Loucy (cell line): ENCODE data around the gene SPRR2G.
"Not testable (repeated sequence)": the region's sequence is repeated elsewhere in the genome, so short reads cannot be mapped to it uniquely, and the experiment has no call there.

ENCODE experiments used
- H2AFZ ChIP-seq: fragments of 200-600 bp; sonication (generic); 2 replicates; pipeline ENCODE4 v1.6.0; 2016; ENCODE audit warnings: antibody characterized with exemption, mild to moderate bottlenecking, low read length, moderate library complexity
- H3F3A ChIP-seq: fragments of 200-600 bp; 2 replicates; pipeline ENCODE4 v1.6.0; 2016; ENCODE audit warnings: antibody characterized with exemption, low read depth, mild to moderate bottlenecking
- H3K27me3 ChIP-seq: fragments of 200-600 bp; sonication (generic); 2 replicates; pipeline ENCODE4 v1.6.1; 2014; ENCODE audit warnings: low read length, mild to moderate bottlenecking; ENCODE audit not compliant: insufficient read depth, poor library complexity, severe bottlenecking
- H3K36me3 ChIP-seq: fragments of 200-600 bp; sonication (generic); 2 replicates; pipeline ENCODE4 v1.6.1; 2016; ENCODE audit warnings: low read length; ENCODE audit not compliant: insufficient read depth
- H3K4me1 ChIP-seq: fragments of 200-600 bp; sonication (generic); 2 replicates; pipeline ENCODE4 v1.5.1; 2014; ENCODE audit warnings: low read length, mild to moderate bottlenecking; ENCODE audit not compliant: insufficient read depth, poor library complexity, severe bottlenecking
- H3K4me2 ChIP-seq: fragments of 200-600 bp; sonication (generic); 2 replicates; pipeline ENCODE4 v1.6.0; 2014; ENCODE audit warnings: antibody characterized with exemption, low read length, low read depth, mild to moderate bottlenecking; ENCODE audit not compliant: poor library complexity, severe bottlenecking
- H3K4me3 ChIP-seq: fragments of 200-600 bp; sonication (generic); 2 replicates; pipeline ENCODE4 v1.5.1; 2014; ENCODE audit warnings: low read length, mild to moderate bottlenecking, mixed read lengths; ENCODE audit not compliant: poor library complexity, severe bottlenecking
- H3K79me2 ChIP-seq: fragments of 200-600 bp; sonication (generic); 2 replicates; pipeline ENCODE4 v1.6.1; 2014; ENCODE audit warnings: low read length; ENCODE audit not compliant: insufficient read depth
- H3K9ac ChIP-seq: fragments of 200-600 bp; sonication (generic); 2 replicates; pipeline ENCODE4 v1.6.0; 2014; ENCODE audit warnings: mild to moderate bottlenecking, low read depth, low read length, moderate library complexity; ENCODE audit not compliant: poor library complexity, severe bottlenecking
- H3K9me2 ChIP-seq: fragments of 200-600 bp; sonication (generic); replicated peaks from 2 replicates; pipeline ENCODE4 v1.6.1; 2016; ENCODE audit warnings: low read depth, low read length, mixed read lengths
- H3K9me3 ChIP-seq: fragments of 200-600 bp; sonication (generic); 2 replicates; pipeline ENCODE4 v1.6.1; 2014; ENCODE audit warnings: mild to moderate bottlenecking, antibody characterized with exemption, low read length, low read depth; ENCODE audit not compliant: insufficient read depth
- H4K20me1 ChIP-seq: fragments of 200-600 bp; sonication (generic); 2 replicates; pipeline ENCODE4 v1.6.0; 2014; ENCODE audit warnings: antibody characterized with exemption, low read length, mild to moderate bottlenecking; ENCODE audit not compliant: insufficient read depth, poor library complexity, severe bottlenecking
- CTCF ChIP-seq: fragments of 200-600 bp; sonication (generic); conservative IDR thresholded peaks from 2 replicates; pipeline ENCODE4 v1.5.1; 2014; ENCODE audit warnings: mild to moderate bottlenecking, antibody characterized with exemption, low read length
- EZH2phosphoT487 ChIP-seq: fragments of 200-600 bp; IDR thresholded peaks from 2 replicates; pipeline ENCODE4 v1.6.1; 2018; ENCODE audit warnings: antibody characterized with exemption, mild to moderate bottlenecking, moderate library complexity, borderline replicate concordance

Gene SPRR2G

GRCh38 chr1:153125536-153125935 is 25.2 kb downstream of the SPRR2G start:
- no peak overlapping the region for H3K9ac ChIP-seq
- H3K36me3 ChIP-seq, result no peaks in the 10 kb centered on the region
- no peaks in the 10 kb centered on the region for H3K9me2 ChIP-seq
- no peaks in the 10 kb centered on the region for H3K4me1 ChIP-seq
- no peaks in the 10 kb centered on the region for H3K9me3 ChIP-seq
- H4K20me1 ChIP-seq, result no peaks in the 10 kb centered on the region
- H3K27me3 ChIP-seq, result no peaks in the 10 kb centered on the region
- H3K79me2 ChIP-seq, result no peaks in the 10 kb centered on the region
- TF ChIP-seq CTCF, result no peak
- no peak for TF ChIP-seq EZH2phosphoT487
- no peak overlapping the region for H3K4me2 ChIP-seq
- H2AFZ ChIP-seq, result no peak overlapping the region
- H3K4me3 ChIP-seq, result no peak overlapping the region
- no peaks in the 10 kb centered on the region for H3F3A ChIP-seq

DNA sequence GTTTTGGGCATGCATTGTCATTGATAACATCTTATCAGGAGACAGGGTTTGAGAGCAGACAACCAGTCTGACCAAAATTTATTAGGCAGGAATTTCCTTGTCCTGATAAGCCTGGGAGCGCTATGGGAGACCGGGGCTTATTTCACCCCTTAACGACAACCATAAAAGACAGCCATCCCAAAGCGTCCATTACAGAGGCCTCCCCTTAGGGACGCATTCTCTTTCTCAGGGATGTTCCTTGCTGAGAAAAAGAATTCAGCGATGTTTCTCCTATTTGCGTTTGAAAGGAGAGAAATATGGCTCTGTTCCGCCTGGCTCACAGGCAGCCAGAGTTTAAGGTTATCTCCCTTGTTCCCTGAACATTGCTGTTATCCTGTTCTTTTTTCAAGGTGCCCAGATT is 26.9 kb downstream of the SPRR2G start:
- not testable (repeated sequence) for H3K79me2 ChIP-seq, H3K9ac ChIP-seq, H2AFZ ChIP-seq, H3K4me1 ChIP-seq, H3K27me3 ChIP-seq, H3K4me2 ChIP-seq, H3K9me2 ChIP-seq, H3K4me3 ChIP-seq, H3K36me3 ChIP-seq, H4K20me1 ChIP-seq, H3F3A ChIP-seq, H3K9me3 ChIP-seq

DNA sequence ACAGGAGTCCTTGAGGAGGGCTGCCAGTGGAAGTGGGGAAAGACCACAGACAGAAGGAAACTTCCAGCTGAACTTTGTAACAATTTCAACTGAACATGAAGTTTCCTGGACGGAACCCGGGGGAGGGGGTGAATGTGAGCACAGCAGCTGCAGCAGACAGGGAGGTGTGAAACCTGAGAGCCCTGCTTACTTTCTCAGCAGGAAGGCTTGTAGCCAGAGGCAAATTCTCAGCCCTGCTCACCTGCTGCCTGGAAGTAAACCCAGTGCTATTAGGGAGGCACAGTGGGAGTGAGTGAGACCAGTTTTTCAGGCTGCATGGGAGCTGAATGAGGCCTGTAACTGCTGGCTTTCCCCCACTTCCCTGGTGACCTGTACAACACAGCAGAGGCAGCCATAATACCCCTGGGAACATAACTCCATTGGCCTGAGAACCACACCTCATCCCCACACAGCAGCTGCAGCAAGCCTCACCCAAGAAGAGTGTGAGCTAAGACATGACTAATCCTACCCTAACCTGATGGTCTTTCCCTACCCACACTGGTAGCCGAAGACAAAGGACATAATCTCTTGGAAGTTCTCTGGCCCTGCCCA is 27.8 kb downstream of the SPRR2G start:
- Histone ChIP-seq H3K36me3 (no peaks in the 10 kb centered on the region), H3K79me2 (no peaks in the 10 kb centered on the region), H4K20me1 (no peaks in the 10 kb centered on the region), H3K4me3 (no peak overlapping the region), H3K9ac (no peak overlapping the region), H3K4me2 (no peak overlapping the region), H3F3A (no peaks in the 10 kb centered on the region), H3K27me3 (no peaks in the 10 kb centered on the region), H2AFZ (no peak overlapping the region), H3K4me1 (no peaks in the 10 kb centered on the region), H3K9me3 (no peaks in the 10 kb centered on the region), H3K9me2 (no peaks in the 10 kb centered on the region)
- no peak for TF ChIP-seq EZH2phosphoT487
- TF ChIP-seq CTCF, result no peak

DNA sequence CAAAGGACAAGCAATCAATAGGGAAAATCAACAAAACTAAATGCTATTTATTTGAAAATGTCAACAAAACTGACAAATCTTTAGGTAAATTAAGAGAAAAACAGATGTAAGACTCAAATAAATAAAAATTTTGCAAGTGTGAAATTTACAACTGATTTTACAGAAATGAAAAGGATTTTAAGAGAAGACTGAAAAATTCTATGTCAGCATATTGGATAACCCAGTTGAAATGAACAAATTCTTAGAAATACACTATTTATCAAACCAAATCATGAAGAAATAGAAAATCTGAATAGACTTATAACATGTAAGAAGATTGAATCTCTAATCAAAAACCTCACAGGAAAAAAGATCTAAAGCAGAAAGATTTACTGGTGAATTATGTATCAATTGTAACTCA is 29.7 kb downstream of the SPRR2G start:
- Histone ChIP-seq H3F3A (no peaks in the 10 kb centered on the region), H2AFZ (no peak overlapping the region), H3K79me2 (no peaks in the 10 kb centered on the region), H3K9ac (no peak overlapping the region), H3K27me3 (no peaks in the 10 kb centered on the region), H3K4me3 (no peak overlapping the region), H4K20me1 (no peaks in the 10 kb centered on the region), H3K9me3 (no peaks in the 10 kb centered on the region), H3K4me2 (no peak overlapping the region), H3K9me2 (no peaks in the 10 kb centered on the region), H3K4me1 (no peaks in the 10 kb centered on the region), H3K36me3 (no peaks in the 10 kb centered on the region)
- TF ChIP-seq EZH2phosphoT487 (no peak), CTCF (no peak)
